CD14-positive monocyte (primary cell): Measurements from ENCODE around the gene PPP3CA. TPM values are rescaled to one million over a fixed set of nuclear protein-coding genes. Genes with fewer than 3 reads are reported as not detected.

Source experiments
- DNase-seq, 3 donors: peaks; one replicate each; pipeline ENCODE4 v3.0.0-alpha.2; 2011 to 2022
- H2AFZ ChIP-seq: 2 replicates; pipeline ENCODE4 v1.6.0; 2012; ENCODE audit warnings: mild to moderate bottlenecking, low read depth, low read length, inconsistent platforms; ENCODE audit not compliant: insufficient read depth, poor library complexity, severe bottlenecking
- H3K27ac ChIP-seq, 2 donors: 1 replicate in 1 of 2; 2 replicates in 1 of 2; pipeline ENCODE4 v1.5.1; 2012 to 2013; ENCODE audit warnings: low read length in 2 of 2, control low read depth in 1 of 2, inconsistent platforms in 1 of 2, low read depth in 1 of 2, mild to moderate bottlenecking in 1 of 2
- H3K27me3 ChIP-seq, 2 donors: one replicate each; pipeline versions ENCODE4 v1.6.0 to v1.6.1; 2011 to 2013; ENCODE audit warnings: low read length in 2 of 2; ENCODE audit not compliant: control insufficient read depth in 2 of 2, insufficient read depth in 2 of 2
- H3K36me3 ChIP-seq, 2 donors: replicated peaks in 1 of 2; 1 replicate in 1 of 2; 2 replicates in 1 of 2; pipeline versions ENCODE4 v1.5.1 to v1.6.1; 2012 to 2013; ENCODE audit warnings: low read length in 2 of 2, control low read depth in 1 of 2, inconsistent platforms in 1 of 2, mild to moderate bottlenecking in 1 of 2; ENCODE audit not compliant: insufficient read depth in 2 of 2, control insufficient read depth in 1 of 2
- H3K4me1 ChIP-seq, 2 donors: 1 replicate in 1 of 2; 2 replicates in 1 of 2; pipeline versions ENCODE4 v1.5.1 to v1.6.1; 2012 to 2013; ENCODE audit warnings: low read length in 2 of 2, control low read depth in 1 of 2, inconsistent platforms in 1 of 2, mild to moderate bottlenecking in 1 of 2, moderate library complexity in 1 of 2; ENCODE audit not compliant: insufficient read depth in 2 of 2, control insufficient read depth in 1 of 2
- H3K4me2 ChIP-seq: replicated peaks from 2 replicates; pipeline ENCODE3; 2012; ENCODE audit warnings: low read length, moderate library complexity, mild to moderate bottlenecking; ENCODE audit not compliant: poor library complexity, severe bottlenecking; ENCODE audit errors: extremely low read depth
- H3K4me3 ChIP-seq, 3 experiments: fragments of 200-600 bp in 1 of 3; sonication (generic) in 1 of 3; replicated peaks in 1 of 3; 1 replicate in 2 of 3; 2 replicates in 1 of 3; pipeline ENCODE4 v1.5.1; 2011 to 2013; ENCODE audit warnings: low read length in 3 of 3, mild to moderate bottlenecking in 3 of 3, control low read depth in 2 of 3, low read depth in 2 of 3, inconsistent platforms in 1 of 3, moderate library complexity in 1 of 3
- H3K79me2 ChIP-seq: 2 replicates; pipeline ENCODE4 v1.6.0; 2012; ENCODE audit warnings: mild to moderate bottlenecking, control low read depth, inconsistent platforms, low read length, moderate library complexity; ENCODE audit not compliant: insufficient read depth
- H3K9ac ChIP-seq: 2 replicates; pipeline ENCODE4 v1.6.0; 2017; ENCODE audit warnings: low read length, mild to moderate bottlenecking; ENCODE audit not compliant: insufficient read depth, poor library complexity, severe bottlenecking
- H3K9me3 ChIP-seq, 2 donors: replicated peaks in 1 of 2; 1 replicate in 1 of 2; 2 replicates in 1 of 2; pipeline versions ENCODE4 v1.5.1 to v1.6.1; 2012 to 2013; ENCODE audit warnings: low read length in 2 of 2, control low read depth in 1 of 2; ENCODE audit not compliant: control insufficient read depth in 1 of 2, insufficient read depth in 1 of 2
- H4K20me1 ChIP-seq: 2 replicates; pipeline ENCODE4 v1.6.0; 2012; ENCODE audit warnings: mild to moderate bottlenecking, low read length, control low read depth, moderate library complexity; ENCODE audit not compliant: insufficient read depth
- H3K27ac Mint-ChIP-seq, 7 donors: one replicate each; pipeline ENCODE4 v1.8.0; 2020; ENCODE audit warnings: mild to moderate bottlenecking in 7 of 7, mixed read lengths in 7 of 7, moderate library complexity in 6 of 7, inconsistent platforms in 2 of 7
- H3K27me3 Mint-ChIP-seq, 3 donors: one replicate each; pipeline ENCODE4 v1.8.0; 2021 to 2022; ENCODE audit warnings: low read depth in 3 of 3, mild to moderate bottlenecking in 3 of 3, mixed read lengths in 3 of 3, moderate library complexity in 3 of 3, inconsistent platforms in 1 of 3
- H3K36me3 Mint-ChIP-seq, 2 donors: one replicate each; pipeline ENCODE4 v1.8.0; 2020; ENCODE audit warnings: mixed read lengths in 2 of 2, inconsistent platforms in 1 of 2, mild to moderate bottlenecking in 1 of 2
- H3K4me1 Mint-ChIP-seq: one replicate; pipeline ENCODE4 v1.8.0; 2020; ENCODE audit warnings: mild to moderate bottlenecking, mixed read lengths
- H3K4me3 Mint-ChIP-seq, 2 donors: one replicate each; pipeline ENCODE4 v1.8.0; 2020; ENCODE audit warnings: mild to moderate bottlenecking in 2 of 2, mixed read lengths in 2 of 2, moderate library complexity in 1 of 2
- H3K9me3 Mint-ChIP-seq, 7 donors: one replicate each; pipeline ENCODE4 v1.8.0; 2020 to 2022; ENCODE audit warnings: mixed read lengths in 7 of 7, mild to moderate bottlenecking in 6 of 7, moderate library complexity in 6 of 7, inconsistent platforms in 2 of 7
- WGBS: methylation state at CpG from one replicate; pipeline ENCODE4 v1.1.5; 2013; ENCODE audit warnings: missing lambda C conversion rate; ENCODE audit not compliant: insufficient coverage; 5-methylcytosine and 5-hydroxymethylcytosine counted together
- intact Hi-C, 2 donors: fragments of 100-400 bp; cut with micrococcal nuclease; formaldehyde crosslinking; loops; one replicate each; pipeline versions ENCODE4 v1.15.0 to v1.15.1; 2023
- polyA plus RNA-seq, 3 donors: library from polyadenylated mRNA; depleted of rRNA in 1 of 3; unstranded in 2 of 3; stranded (reverse) in 1 of 3; fragments of 300-500 nt in 2 of 3; fragments of >200 nt in 1 of 3; fragmentation: Illumina TruSeq in 2 of 3; gene quantifications; 1 replicate in 2 of 3; 2 replicates in 1 of 3; pipeline ENCODE4 v1.2.3, GENCODE V29; 2012 to 2021
- TF ChIP-seq, protein P1 (sequence below): fragments of 200-600 bp; IDR thresholded peaks from one replicate; pipeline ENCODE4 v1.8.0; 2022; ENCODE audit warnings: antibody characterized with exemption, mild to moderate bottlenecking

Gene PPP3CA
- polyA plus RNA-seq, 3 donors, result 5.1 to 9.7 (median 8.9) TPM

DNA sequence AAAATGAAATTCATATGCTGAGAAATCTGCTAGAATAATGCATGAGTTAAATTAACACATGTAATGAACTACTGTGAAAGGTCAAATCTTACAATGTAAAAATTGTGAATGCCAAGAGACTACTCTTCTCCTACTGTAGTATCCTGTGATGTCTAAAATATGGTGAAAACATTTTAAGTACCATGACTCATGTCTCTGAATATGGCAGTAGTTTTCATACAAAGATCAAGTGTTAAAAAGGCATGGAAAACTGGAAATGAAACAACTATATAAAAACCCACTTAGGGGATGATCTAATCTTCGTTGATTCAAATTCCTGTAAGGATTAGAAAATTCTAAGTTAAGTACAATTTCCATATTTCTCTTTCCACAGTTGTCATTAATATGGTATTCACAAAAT lies 221.3 kb downstream of the PPP3CA start:
- no peak overlapping the region for H3K9ac ChIP-seq
- Mint-ChIP-seq H3K27ac (no peak overlapping the region), H3K4me1 (peaks cover 14% of the 10 kb centered on the region), H3K36me3 (peaks cover 3 to 6% of the 10 kb centered on the region in 2 donors), H3K9me3 (peaks cover 0 to 6% (median 3%) of the 10 kb centered on the region in 7 donors), H3K27me3 (no peaks in the 10 kb centered on the region), H3K4me3 (no peak overlapping the region)
- H3K4me2 ChIP-seq, result no peak overlapping the region
- H3K4me3 ChIP-seq, result no peak overlapping the region
- WGBS, result no CpG with 5 or more reads among the region's 1 CpG
- no peaks in the 10 kb centered on the region for H3K27me3 ChIP-seq
- H3K79me2 ChIP-seq, result peaks cover 19% of the 10 kb centered on the region
- intact Hi-C loops, result no loop called here
- H4K20me1 ChIP-seq, result peaks cover 71% of the 10 kb centered on the region
- peaks cover 0 to 4% of the 10 kb centered on the region in 2 donors for H3K4me1 ChIP-seq
- DNase-seq, result no peak
- no peaks in the 10 kb centered on the region for H3K36me3 ChIP-seq
- H3K27ac ChIP-seq, result no peak overlapping the region
- peaks cover 0 to 4% of the 10 kb centered on the region in 2 donors for H3K9me3 ChIP-seq
- H2AFZ ChIP-seq, result no peak overlapping the region
- TF ChIP-seq, protein P1, sequence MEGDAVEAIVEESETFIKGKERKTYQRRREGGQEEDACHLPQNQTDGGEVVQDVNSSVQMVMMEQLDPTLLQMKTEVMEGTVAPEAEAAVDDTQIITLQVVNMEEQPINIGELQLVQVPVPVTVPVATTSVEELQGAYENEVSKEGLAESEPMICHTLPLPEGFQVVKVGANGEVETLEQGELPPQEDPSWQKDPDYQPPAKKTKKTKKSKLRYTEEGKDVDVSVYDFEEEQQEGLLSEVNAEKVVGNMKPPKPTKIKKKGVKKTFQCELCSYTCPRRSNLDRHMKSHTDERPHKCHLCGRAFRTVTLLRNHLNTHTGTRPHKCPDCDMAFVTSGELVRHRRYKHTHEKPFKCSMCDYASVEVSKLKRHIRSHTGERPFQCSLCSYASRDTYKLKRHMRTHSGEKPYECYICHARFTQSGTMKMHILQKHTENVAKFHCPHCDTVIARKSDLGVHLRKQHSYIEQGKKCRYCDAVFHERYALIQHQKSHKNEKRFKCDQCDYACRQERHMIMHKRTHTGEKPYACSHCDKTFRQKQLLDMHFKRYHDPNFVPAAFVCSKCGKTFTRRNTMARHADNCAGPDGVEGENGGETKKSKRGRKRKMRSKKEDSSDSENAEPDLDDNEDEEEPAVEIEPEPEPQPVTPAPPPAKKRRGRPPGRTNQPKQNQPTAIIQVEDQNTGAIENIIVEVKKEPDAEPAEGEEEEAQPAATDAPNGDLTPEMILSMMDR, result no peak

DNA sequence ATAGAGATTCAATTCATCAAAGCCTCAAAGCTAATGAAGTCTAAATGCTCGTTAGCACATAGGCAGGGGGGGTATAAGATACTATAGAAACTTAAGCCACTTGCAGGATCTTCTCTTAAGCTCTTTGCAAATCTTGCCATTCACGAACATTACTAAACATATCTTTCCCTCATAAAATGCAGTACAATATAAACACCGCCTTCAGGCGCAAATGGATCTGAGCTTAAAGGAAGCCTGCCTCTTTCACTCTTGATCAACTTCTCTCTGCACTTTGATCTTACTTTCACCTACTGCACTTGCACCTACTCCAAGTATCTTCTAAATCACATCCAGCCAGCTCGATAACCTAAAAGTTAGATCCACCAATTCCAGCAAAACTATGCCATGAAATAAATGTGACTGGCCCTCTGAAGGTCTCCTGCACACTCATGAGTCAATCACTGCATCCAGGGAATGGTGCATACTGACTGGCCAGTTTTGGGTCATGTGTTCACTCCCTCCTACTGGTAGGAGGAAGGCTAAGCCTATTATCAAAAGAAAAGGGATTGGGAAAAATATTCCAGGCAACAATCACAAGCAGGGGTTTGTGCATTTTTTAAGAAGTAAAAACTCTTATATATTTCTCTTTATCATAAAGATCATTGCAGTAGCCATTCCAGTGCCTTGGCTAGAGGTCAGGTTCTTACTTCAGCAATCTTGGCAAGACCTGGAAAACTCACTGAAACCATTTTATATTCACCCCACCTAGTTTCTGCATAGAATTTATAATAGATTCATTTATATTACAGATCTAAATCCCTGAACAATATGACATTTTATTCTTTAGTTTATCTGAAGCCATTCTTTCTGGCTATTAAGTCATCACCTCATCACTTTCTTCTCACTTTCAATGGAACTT lies 222.0 kb downstream of the PPP3CA start:
- Mint-ChIP-seq H3K27ac (no peak overlapping the region), H3K9me3 (peaks cover 0 to 6% (median 1%) of the 10 kb centered on the region in 7 donors), H3K36me3 (peaks cover 2 to 6% of the 10 kb centered on the region in 2 donors), H3K4me1 (peaks cover 14% of the 10 kb centered on the region), H3K27me3 (no peaks in the 10 kb centered on the region), H3K4me3 (no peak overlapping the region)
- H3K4me2 ChIP-seq, result no peak overlapping the region
- peaks cover 19% of the 10 kb centered on the region for H3K79me2 ChIP-seq
- H3K4me1 ChIP-seq, result peaks cover 0 to 4% of the 10 kb centered on the region in 2 donors
- no peaks in the 10 kb centered on the region for H3K27me3 ChIP-seq
- no peak overlapping the region for H3K27ac ChIP-seq
- TF ChIP-seq, protein P1, result no peak
- H2AFZ ChIP-seq, result no peak overlapping the region
- 96% methylated on average over 4 of the region's 5 CpGs for whole genome bisulfite sequencing
- DNase-seq, result no peak
- no peak overlapping the region for H3K4me3 ChIP-seq
- peaks cover 75% of the 10 kb centered on the region for H4K20me1 ChIP-seq
- no peak overlapping the region for H3K9ac ChIP-seq
- intact Hi-C loops, result no loop called here
- H3K36me3 ChIP-seq, result no peaks in the 10 kb centered on the region
- no peaks in the 10 kb centered on the region for H3K9me3 ChIP-seq
